ENCODE measurements around the gene OR52K2.
"Not testable (repeated sequence)": the region's sequence is repeated elsewhere in the genome, so short reads cannot be mapped to it uniquely, and the experiment has no call there.

Gene OR52K2

DNA sequence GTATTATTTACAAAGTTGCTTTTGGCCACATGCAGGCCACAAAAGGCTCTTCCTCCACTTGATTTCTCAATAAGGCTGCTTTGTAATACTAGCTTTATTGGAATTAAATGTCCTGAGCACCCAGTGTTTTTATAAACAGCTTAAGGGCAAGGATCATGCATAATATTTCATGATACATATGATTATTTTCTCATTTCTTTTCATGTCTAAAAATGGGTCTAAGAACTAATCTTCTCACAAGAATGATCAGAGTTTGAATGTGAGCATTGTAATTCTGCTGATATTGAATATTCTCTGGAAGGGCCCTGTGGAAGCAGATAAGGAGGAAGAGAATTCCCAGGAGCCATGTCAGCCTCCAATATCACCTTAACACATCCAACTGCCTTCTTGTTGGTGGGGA, at the start of gene OR52K2:
OR52K2 (plus strand) TSS at position 301 of the 400 bp plus-strand sequence; CDS start at position 346, 45 bp downstream.
- no peak for DNase-seq

DNA sequence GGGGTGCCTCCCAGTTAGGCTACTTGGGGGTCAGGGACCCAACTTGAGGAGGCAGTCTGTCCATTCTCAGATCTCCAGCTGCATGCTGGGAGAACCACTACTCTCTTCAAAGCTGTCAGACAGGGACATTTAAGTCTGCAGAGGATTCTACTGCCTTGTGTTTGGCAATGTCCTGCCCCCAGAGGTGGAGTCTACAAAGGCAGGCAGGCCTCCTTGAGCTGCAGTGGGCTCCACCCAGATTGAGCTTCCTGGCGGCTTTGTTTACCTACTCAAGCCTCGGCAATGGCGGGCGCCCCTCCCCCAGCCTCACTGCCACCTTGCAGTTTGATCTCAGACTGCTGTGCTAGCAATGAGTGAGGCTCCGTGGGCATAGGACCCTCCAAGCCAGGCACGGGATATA, 42.9 kb upstream of the OR52K2 start:
- DNase-seq = not testable (repeated sequence)

DNA sequence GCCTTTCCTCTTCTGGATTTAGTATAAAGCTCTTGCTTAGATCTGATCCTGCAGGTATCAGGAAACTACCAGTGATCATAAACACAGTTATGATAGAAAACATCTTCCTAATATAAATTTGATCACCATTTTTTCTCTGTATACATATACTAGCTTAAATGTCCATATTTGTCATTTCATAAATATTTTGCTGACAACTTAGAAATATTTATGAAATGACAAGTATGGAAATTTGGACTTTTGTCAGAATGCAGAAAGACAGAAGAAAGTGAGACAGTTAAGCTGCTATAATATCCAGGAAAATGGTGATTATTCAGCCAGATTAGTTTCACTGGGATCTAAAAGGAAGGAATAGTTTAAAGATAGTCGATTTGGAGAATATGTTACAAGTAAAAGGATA, 32.8 kb upstream of the OR52K2 start:
- no peak for DNase-seq

DNA sequence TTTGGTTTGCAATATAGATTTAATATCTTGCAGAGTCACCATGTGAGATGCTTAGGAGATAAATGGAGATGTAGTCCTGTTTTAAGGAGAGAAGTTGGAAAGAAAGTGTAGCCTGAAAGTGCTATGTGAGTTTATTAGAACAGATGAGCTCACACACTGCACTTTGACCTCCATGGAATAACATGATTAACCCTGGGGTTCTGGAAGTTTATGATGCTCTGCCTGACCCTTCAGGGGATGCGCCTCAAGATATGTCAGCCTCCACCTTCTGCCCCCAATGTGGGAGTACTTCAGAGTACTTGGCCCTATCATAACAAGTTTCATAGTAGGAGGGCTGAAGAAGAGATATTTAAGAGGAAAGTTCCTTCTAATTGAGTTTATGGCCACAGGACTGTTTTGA, 32.3 kb upstream of the OR52K2 start:
- DNase-seq = no peak

DNA sequence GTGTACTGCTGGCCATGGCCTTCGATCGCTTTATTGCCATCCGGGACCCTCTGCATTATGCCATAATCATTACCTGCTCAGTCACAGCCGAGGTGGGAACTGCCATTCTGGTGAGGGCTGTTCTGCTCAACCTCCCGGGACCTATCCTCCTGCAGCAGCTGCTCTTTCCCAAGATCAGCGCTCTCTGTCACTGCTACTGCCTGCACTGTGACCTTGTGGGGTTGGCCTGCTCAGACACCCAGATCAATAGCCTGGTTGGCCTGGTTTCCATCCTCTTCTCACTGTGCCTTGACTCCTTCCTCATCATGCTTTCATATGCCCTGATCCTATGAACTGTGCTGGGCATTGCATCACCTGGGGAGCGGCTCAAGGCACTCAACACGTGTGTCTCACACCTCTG, 30.7 kb upstream of the OR52K2 start:
- DNase-seq = no peak

DNA sequence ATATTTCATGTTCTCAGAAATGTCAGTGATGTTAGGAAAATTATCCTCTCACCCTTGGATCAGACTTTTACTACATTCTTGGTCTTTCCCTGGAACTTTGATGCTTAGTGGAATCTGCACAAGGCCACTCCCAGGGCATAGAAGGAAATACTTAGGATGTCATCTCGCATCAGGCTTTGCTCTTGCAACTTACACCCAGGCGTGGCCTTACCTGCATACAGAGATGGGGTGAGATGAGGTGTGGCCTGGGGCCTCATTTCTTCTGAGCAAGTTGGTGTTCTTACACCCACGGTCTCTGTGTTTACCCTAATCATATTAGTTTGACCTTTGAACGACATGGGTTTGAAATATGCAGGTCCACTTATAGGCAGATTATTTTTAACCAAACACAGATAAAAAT, 19.0 kb upstream of the OR52K2 start:
- no peak for DNase-seq

DNA sequence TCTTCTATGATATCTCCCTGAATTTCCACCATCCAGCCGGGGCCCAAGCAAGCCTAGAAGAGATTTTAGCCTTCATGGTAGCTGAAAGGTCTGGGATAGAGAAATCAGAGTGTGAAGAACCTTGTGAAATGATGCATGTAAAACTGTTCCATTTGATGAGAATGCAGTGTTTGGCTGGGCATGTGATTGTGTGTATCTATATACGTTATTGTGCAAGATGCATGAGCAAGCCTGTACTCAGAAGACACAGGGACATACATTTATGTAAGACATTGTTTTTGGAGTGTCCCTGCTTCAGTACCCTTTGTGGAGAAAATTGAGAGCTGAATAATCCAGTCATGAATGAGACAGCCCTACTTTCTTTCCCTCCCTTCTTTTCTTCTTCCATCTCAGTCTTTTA, 15.2 kb upstream of the OR52K2 start:
- no peak for DNase-seq

DNA sequence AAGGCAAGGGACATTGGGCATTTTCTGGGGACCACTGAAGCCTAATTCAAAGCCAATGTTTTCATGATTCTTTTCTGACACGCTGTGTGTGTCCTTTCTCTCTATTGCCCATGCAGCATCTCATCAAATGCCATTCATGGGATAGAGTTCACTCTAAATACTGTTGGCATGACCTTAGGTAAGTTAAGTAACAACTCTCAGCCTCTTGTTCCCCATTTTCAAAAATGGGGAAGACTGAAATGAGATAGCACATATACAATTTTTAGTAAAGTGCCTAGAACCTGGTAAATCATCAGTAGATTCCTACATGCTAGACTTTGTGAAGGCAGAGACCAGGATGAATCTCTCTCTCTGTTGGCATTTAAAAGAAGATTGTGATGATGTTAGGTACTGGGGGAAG, 12.7 kb upstream of the OR52K2 start:
- DNase-seq = no peak

DNA sequence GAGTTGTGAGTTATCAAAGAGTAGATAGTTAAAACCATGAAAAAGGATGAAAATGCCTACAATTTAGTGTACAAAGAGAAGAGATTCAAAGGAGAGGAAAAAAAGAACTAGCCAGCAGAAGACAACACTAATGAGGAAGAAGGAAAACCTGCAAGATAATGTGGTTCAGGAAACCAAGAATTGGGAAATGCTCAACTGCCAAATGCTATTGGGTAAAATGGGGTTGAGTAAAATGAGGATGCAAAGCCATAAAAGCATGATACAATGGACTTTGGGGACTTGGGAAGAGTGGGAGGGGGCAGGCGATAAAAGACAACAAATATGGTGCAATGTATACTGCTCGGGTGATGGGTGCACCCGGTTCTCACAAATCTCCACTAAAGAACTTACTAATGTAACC, 7.6 kb upstream of the OR52K2 start:
- DNase-seq = no peak

DNA sequence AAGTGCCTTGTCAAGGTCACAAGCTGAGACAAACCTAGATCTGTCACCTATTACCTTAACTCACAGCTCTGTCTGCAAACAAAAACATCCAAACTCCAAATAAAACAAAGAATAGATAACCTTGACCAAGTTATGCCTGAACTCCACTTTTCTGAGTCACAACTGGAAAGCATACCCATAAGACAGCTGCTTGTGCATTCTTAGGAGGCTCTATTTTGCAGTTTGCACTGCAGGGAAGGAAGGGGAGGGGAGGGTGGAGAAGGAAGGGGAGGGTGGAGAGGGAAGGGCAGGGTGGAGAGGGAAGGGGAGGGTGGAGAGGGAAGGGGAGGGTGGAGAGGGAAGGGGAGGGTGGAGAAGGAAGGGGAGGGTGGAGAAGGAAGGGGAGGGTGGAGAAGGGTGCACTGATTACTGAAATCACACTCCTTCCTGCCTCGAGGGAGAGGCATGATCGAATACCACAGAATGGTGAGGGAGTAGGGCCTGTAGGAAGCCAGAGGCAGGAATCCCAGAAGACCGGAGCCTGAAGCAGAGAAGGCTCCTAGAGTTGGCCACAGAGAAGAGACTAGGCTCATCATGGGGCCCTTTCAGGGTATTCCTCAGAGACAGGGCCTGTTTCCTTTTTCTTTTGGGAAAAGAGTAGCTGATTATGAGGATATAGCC, 5.7 kb upstream of the OR52K2 start:
- DNase-seq = no peak

DNA sequence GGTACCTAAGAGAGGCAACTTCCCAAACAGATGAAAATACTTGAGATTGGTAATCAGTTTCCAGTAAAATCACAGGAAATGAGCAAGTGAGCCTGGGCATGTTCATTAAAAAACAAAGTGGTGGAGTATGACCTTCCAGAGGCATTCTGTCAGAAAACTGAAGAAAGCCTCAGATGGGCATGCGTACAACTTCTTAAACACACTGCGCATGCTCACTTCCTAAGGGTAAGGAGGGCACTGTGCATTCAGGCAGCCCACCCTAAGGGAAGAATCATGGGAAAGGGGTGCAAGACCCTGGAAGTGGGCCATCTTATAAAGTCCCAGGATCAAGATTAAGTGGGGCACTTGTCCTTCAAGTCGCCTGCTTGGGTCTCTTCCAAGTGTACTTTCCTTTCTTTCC, 4.0 kb downstream of the OR52K2 start:
- DNase-seq = no peak

DNA sequence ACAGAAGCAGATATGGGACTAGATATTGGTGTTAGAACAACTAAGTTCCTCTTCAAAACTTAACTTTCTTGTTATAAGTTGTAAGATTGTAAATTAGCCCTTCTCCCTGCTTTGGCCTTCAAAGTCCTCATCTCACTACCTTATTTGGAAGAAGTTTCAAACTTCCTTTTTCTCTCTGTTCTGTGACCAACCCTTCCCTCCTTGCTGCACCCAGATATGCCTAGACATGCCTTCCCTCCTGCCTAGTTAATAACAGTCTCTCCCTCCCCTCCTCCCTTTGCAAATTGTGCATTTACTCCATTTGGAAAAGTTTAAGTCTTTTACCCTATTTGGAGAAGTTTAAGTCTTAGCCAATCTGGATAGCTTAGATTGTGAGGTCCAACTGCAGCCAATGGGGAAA, 4.9 kb downstream of the OR52K2 start:
- no peak for DNase-seq

DNA sequence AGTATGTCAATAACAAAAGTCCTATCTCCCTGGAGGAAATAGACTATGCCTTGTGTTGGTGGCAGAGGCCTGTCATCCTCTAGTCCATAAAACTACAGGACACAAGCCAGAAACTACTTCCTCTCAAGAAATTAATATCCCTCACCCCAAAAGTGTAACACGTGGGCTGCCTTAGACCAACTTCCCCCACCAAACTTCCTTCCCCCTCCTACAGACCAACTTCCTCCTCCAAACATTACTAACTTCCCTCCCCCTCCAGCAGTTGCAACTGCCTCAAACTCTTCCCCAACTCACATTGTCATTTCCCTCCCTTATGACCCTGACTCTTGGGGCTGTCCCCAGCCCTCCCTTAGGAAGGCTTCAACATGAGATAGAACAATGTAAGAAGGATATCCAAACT, 6.3 kb downstream of the OR52K2 start:
- no peak for DNase-seq

DNA sequence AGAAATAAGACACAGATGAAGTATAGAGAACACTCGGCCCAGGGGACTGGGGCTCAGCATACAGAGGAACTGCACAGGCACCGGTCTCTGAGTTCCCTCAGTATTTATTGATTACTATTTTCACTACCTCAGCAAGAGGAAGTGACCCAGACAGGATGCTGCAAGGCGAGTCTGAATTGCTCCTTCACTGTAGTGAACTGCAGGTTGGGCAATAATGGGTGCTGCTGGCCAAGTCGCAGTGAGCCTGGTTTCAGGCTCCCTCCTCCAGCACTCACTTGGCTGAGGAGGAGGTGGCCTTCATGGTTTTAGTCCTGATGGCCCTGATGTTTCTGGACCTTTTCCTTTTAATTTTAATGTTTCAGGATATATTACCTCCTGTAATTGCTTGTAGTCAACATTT, 10.4 kb downstream of the OR52K2 start:
- DNase-seq = no peak

DNA sequence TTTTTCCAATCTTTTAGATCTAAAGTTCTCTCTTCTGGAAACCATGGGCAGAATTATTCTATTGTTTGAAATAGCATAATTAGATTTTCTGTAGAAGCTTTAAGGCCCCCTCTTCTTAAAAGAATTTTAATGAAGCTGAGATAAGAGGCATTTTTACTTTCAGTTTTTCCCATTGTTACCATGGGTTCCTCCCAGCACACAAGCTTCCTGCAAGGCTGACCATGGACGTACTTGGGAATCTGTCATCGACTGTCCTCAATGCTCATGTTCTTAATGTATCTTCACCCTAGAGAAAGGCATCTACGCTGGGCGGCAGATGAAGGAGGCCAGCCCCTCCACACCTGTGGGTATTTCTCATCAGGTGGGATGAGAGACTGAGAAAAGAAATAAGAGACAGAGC, 11.1 kb downstream of the OR52K2 start:
- no peak for DNase-seq

DNA sequence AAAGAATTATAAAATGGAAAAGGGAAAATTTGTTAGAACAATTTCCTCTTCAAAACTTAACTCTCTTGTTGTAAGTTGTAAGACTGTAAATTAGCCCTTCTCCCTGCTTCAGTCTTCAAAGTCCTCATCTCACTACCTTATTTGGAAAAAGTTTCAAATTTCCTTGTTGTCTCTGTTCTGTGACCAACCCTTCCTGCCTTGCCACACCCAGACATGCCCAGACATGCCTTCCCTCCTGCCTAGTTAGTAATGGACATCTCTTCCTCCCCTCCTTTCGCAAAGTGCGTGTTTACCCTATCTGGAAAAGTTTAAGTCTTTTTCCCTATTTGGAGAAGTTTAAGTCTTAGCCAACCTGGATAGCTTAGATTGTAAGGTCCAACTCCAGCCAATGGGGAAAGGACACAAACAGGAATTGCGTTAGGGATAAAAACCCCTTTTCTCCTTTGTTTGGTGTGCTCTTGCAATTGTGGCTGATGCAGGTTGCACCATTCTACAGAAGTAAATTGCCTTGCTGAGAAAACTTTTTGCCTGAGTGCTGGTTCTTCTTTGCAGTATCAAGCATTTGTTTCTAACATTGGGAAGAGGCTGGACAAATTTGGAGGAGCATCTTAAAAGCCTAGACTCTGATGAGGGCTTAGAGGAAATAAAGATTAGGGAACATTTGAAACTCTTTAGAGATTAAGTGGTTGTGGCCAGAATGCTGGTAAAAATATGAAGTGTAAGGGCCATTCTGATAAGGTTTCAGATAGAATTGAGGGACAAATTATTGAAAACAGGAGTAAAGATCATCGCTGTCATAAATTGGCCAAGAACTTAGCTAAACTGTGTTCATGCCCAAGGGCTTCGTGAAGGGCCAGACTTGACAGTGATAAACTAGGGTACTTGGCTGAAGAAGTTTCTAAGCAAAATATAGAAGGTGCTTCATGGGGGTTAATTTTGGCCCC, 15.4 kb downstream of the OR52K2 start:
- DNase-seq = no peak

DNA sequence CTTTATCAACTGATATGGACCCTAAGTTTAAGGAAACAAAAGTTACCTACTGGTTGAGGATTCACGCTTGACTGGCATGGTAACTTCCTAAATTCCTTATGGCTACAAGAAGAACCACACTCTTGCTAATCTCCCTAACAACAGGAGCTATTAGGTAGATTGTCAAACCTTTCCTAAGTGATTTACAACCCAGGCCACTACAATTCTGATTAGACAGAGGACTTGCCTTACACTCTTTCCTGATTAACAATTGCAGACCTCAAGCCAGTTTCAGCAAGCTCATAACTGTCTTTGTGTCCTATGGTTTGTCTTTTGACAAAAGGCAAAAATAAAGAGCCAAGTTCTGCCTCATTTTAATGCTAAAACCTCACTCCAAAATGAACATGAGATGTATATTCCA, 16.3 kb downstream of the OR52K2 start:
- no peak for DNase-seq

DNA sequence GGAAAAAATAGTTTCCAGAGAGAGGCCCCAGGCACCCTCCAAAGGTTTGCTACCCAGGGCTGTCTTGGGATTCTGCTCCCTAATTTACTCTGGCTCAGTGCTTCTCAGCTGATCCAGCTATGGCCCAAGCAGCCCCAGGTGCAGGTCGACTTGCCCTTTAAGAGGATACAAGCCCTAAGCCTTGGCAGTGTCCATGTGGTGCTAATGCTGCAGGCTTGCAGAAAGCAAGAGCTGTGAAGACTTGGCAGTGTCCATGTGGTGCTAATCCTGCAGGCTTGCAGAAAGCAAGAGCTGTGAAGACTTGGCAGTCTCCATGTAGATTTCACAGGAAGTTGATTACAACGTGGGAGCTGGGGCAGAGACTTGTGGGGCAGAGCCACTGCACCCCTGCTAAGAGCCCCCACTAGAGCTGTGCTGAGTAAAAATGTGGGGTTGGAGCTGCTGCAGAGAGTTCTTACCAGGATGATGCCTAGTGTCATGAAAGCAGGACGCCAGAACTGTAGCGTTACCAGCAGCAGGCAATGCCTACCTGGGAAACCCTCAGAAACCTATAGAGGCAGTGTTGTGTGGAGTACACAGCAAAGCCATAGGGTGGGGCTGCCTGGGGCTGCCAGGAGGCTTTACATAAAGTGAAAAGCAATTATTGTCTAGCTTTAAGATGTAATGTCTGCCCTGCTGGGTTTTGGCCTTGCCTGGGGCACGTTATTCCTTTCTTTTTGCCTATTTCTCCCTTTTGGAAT, 17.2 kb downstream of the OR52K2 start:
- DNase-seq = no peak

DNA sequence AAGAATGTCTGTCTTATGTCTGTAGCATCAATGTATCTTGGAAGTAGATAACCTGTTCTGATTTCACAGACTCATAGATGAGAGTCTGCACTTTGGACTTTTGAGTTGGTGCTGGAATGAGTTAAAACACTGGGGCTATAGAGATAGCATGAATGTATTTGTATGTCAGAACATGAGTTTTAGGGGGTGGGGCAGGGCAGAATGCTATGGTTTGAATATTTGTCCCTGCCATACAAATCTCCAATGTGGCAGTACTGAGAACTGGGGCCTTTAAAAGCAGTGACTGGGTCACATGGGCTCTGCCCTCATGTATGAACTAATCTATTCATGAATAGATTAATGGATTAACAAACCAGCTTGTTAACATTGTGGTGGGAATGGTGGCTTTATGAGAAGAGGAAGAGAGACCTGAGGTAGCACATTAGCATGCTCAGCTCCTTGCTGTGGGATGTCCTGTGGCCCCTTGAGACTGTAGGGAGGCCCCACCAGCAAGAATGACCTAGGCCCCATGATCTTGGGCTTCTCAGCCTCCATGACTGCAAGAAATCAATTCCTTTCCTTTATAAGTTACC, 17.9 kb downstream of the OR52K2 start:
- DNase-seq = no peak

DNA sequence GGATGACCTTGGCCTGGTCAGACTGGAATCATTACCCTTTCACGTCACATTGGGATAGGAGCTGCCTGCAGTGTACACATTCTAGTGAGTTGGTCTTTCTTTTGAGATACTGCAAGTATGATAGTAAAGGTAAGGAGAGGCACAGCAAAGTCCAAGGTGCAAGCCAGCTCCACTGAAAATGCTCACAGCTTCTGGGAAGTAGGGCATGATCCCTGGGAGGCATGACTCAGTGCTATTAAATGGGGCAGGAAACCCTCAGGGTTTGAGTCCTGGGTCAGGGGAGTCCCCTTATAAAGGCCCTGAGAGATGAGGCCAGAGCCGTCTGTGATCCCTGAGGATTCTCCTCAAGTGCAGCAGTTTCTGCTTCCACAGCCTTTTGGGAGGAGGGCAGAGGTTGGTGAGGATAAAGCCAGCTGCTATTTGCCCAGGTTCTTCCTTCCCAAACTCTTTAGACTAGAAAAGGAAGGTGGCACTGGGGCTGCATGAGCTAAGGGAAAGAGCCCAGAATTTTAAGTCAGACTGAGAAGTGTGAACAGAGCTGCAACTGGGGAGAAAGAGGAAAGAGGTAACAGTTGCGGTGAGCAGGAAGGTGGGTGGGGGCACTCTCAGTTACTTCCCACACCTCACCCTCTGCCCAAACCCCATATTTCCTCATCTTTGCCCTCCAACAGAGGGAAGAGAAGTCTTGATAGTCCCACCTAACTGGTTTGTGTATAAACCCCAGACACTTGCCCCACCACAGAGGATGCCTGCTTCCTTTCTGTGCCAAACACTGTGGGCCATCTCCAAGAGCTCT, 18.9 kb downstream of the OR52K2 start:
- DNase-seq = no peak

DNA sequence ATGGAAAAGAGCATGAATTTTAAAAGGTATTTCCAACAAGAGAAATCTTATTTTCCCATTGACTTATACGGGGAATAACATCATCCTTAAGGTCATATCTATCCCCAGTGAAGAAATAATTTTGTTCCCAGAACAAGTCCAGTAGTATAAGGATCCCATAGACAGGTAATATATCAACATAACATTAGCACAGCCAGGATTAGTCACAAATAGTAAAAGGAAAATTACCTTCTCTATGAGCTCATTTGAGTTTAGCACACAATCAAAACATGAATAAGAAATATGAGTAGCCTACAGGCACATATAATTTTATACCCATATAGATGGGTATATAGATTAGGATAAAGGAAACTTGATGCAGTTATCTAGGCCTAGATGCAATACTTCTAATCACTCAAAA, 30.5 kb downstream of the OR52K2 start:
- DNase-seq = no peak

DNA sequence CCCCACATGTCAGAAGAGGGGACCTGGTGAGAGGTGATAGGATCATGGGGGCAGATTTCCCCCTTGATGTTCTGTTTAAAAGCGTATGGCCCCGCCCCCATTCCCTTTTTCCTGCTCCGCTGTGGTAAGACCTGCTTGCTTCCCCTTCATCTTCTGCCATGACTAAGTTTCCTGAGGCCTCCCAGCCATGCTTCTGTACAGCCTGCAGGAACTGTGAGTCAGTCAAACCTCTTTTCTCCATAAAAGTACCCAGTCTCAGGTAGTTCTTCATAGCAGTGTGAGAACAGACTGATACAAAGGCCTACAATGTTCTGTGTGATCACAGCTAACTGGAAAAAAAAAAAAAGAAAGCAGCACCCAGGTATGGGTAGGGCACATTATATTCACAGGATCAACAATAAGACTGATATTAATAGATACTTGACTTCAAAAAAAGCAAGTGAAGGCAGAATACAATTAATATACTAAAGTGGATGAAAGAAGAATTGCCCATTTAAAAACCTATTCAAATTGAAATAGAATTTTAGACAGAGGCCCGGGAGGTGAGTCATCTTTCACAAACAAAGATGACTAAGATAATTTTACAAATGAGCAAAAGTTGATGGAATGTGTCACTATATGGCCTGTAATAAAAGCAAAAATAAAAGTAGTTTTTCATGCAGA, 31.6 kb downstream of the OR52K2 start:
- no peak for DNase-seq

All from CD4-positive, alpha-beta T cell treated with Interleukin-17A for 4 hours (primary cell).